KOPT-K1 (cell line): Measurements from ENCODE around the gene GPR132.
"Not testable (repeated sequence)": the region's sequence is repeated elsewhere in the genome, so short reads cannot be mapped to it uniquely, and the experiment has no call there.

Experiments
- H3K27ac ChIP-seq: fragments of 200-600 bp; sonication (generic); 2 replicates; pipeline ENCODE4 v1.5.1; 2016; ENCODE audit warnings: antibody characterized with exemption, mild to moderate bottlenecking, low read depth, low read length; ENCODE audit not compliant: poor library complexity, severe bottlenecking
- H3K36me3 ChIP-seq: fragments of 200-600 bp; sonication (generic); 2 replicates; pipeline ENCODE4 v1.5.1; 2017; ENCODE audit warnings: antibody characterized with exemption, mild to moderate bottlenecking, low read length, moderate library complexity; ENCODE audit not compliant: insufficient read depth
- H3K9me3 ChIP-seq: fragments of 200-600 bp; sonication (generic); 2 replicates; pipeline ENCODE4 v1.5.1; 2017; ENCODE audit warnings: antibody characterized with exemption, low read length, mild to moderate bottlenecking; ENCODE audit not compliant: insufficient read depth, poor library complexity, severe bottlenecking

GPR132 gene

DNA sequence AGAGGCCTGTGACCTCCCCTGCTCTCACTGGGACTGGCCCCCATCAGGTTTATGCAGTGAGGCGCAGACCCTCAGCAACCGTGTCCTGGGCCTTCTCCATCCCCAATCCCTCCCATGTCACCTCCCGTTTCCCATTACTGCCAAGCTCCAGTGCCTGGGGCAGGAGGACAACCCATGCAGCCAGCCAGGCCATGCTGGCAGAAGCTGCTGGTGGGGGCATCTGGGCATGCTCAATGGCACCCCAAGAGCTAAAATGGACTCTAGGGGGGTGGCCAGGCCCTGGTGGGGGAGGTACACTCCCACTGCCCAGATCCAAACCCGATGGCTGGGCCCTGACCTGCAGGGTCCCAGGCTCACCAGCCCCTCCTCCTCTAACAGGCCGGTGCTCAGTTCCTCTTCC lies 20.5 kb upstream of the GPR132 start:
- Histone ChIP-seq H3K27ac (no peak overlapping the region), H3K9me3 (no peaks in the 10 kb centered on the region), H3K36me3 (no peaks in the 10 kb centered on the region)

DNA sequence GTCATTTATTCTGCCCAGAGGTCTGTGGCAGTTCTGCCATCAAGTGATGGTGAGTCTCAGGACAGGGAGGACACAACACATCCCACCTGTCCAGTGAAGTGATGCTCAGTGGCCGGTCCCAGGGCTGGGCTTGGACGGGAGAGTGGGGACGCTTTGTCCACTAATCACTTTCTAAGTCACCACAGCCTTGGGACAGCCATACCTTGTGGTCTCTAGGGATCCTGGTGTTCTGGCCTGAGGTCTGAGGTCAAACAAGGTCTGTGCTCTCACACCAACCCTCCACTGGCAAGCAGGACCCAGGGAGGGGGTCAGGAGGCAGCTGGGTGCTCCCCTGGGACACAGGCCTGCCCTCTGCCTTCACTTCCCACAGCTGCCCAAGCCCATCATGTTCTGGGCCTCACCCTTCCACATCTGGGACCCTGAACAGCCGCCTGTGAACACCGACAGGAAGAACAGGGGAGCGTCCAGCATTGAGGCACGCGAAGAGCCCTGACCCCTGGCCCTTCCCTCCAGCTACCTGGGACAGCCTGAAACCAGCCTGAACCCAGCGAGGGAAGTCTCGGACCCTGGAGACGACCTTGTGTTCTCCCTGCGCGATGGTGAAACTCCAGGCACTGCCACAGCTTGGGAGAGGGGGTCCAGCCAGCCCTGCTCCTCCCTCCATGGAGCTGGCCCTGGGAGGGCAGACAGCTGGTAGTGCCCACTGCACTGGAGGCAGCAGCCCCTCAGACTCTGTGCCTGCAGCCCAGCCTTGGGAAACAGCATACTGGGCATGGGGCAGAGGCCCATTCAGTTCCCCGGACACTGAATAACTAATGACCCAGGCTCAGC lies 19.7 kb upstream of the GPR132 start:
- Histone ChIP-seq H3K36me3 (no peaks in the 10 kb centered on the region), H3K9me3 (no peaks in the 10 kb centered on the region), H3K27ac (no peak overlapping the region)

- no peaks in the 10 kb centered on the region for H3K9me3 ChIP-seq
- no peak overlapping the region for H3K27ac ChIP-seq
- no peaks in the 10 kb centered on the region for H3K36me3 ChIP-seq
Observed at GRCh38 chr14:105083926-105084685, 18.9 kb upstream of the GPR132 start.

DNA sequence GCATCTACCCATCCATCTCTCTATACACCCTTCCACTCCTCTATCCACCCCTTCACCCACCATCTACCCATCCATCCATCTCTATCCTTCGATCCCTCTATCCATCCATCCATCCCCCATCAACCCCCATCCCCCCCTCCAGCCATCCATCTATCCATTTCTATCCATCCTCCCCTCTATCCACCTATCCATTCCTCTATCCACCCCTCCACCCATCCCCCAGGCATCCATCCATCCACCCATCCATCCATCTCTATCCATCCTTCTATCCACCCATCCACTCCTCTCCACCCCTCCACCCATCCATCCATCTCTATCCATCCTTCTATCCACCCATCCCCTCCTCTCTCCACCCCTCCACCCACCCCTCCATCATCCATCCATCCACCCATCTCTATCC lies 17.5 kb upstream of the GPR132 start:
- Histone ChIP-seq H3K27ac (no peak overlapping the region), H3K36me3 (no peaks in the 10 kb centered on the region), H3K9me3 (no peaks in the 10 kb centered on the region)

- not testable (repeated sequence) for H3K27ac ChIP-seq, H3K9me3 ChIP-seq, H3K36me3 ChIP-seq
Observed at GRCh38 chr14:105081473-105081872, 16.2 kb upstream of the GPR132 start.

GRCh38 chr14:105080161-105080560 lies 14.9 kb upstream of the GPR132 start:
- no peaks in the 10 kb centered on the region for H3K9me3 ChIP-seq
- no peak overlapping the region for H3K27ac ChIP-seq
- H3K36me3 ChIP-seq: no peaks in the 10 kb centered on the region

DNA sequence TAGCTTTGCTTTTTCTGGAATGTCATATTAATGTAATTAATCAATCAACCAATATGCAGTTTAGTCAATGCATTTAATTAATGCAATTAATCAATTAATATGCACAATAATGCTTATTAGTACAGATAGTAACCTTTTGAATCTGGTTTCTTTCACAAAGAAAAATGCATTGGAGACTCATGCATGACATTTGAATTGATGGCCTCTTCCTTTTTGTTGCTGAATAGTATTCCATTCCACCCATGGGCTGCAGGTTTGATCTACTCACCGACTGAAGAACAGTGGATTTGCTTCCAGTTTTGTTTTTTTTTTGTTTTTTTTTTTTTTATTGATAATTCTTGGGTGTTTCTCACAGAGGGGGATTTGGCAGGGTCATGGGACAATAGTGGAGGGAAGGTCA lies 13.1 kb upstream of the GPR132 start:
- Histone ChIP-seq H3K27ac (no peak overlapping the region), H3K36me3 (no peaks in the 10 kb centered on the region)

DNA sequence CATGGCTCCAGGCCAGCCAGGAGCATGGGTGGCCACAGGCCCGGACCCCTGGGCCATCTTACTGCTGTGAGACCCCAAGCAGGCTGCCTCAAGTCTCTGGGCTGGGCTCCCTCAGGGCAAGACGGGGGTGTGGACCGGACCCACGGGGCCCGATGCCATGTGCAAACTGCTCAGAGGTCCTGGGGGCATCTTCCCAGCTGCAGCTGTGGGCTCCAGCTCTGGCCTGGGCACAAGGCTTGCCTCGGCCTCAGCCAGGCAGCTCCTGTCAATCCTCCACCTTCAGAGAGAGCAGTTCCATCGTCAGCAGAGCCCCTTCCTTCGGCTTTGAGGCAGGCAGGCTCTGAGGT lies 12.4 kb upstream of the GPR132 start:
- no peak overlapping the region for H3K27ac ChIP-seq
- no peaks in the 10 kb centered on the region for H3K36me3 ChIP-seq
- no peaks in the 10 kb centered on the region for H3K9me3 ChIP-seq

More for the DNA sequence above, 13.1 kb upstream of the GPR132 start:
- H3K9me3 ChIP-seq: no peaks in the 10 kb centered on the region

- H3K36me3 ChIP-seq: no peaks in the 10 kb centered on the region
- no peak overlapping the region for H3K27ac ChIP-seq
- no peaks in the 10 kb centered on the region for H3K9me3 ChIP-seq
Observed at GRCh38 chr14:105076805-105077648, 11.8 kb upstream of the GPR132 start.

DNA sequence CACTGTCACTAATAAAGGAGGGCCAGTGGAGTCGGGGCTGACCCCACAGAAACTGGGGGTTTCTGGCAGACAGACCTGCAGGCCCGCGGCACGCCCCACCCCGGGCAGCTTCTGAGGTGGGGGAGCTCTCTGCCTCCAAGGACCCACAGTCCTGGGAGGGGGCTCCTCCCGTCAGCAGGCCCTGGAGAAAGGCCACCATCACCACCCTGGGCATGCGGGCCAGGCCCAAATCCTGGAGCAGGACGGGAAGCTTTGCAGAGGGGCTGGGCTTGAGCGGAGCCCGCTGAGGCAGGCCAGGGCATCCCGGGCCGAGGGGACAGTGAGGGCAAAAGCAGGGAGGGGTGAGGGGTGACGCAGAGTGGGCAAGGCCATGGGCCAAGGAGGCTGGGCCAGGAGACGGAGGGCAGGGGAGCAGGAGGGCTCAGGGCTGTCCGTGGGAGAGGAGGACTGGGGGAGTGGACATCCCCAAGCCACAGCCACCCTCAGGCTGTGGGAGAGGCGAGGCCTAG lies 11.1 kb upstream of the GPR132 start:
- no peak overlapping the region for H3K27ac ChIP-seq
- H3K36me3 ChIP-seq: no peaks in the 10 kb centered on the region

GRCh38 chr14:105075379-105076295 lies 10.4 kb upstream of the GPR132 start:
- H3K9me3 ChIP-seq: no peaks in the 10 kb centered on the region
- no peak overlapping the region for H3K27ac ChIP-seq
- H3K36me3 ChIP-seq: no peaks in the 10 kb centered on the region

More for the DNA sequence above, 11.1 kb upstream of the GPR132 start:
- H3K9me3 ChIP-seq: no peaks in the 10 kb centered on the region

DNA sequence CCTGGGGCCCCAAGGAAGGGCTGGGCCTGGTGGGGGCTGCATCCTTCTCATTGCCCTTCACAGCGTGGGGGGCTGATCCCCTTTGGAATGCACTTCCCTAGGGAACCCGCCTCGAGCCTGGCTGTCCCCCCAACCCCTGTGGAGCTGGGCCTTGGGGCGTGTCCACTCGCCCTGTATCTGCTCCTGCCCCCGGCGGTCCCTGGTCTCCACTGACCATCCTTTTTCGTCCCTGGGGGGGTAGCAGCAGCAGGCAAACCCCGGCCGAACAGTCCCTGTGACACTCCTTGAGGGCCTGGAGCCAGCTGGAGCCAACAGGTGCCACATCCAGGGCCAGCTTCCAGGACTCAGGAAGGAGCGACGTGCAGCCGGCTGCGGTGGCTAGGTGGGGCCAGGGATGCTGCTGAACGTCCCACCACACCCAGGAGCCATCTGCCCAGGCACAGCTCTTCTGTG lies 9.4 kb upstream of the GPR132 start:
- Histone ChIP-seq H3K27ac (no peak overlapping the region), H3K9me3 (no peaks in the 10 kb centered on the region), H3K36me3 (no peaks in the 10 kb centered on the region)

DNA sequence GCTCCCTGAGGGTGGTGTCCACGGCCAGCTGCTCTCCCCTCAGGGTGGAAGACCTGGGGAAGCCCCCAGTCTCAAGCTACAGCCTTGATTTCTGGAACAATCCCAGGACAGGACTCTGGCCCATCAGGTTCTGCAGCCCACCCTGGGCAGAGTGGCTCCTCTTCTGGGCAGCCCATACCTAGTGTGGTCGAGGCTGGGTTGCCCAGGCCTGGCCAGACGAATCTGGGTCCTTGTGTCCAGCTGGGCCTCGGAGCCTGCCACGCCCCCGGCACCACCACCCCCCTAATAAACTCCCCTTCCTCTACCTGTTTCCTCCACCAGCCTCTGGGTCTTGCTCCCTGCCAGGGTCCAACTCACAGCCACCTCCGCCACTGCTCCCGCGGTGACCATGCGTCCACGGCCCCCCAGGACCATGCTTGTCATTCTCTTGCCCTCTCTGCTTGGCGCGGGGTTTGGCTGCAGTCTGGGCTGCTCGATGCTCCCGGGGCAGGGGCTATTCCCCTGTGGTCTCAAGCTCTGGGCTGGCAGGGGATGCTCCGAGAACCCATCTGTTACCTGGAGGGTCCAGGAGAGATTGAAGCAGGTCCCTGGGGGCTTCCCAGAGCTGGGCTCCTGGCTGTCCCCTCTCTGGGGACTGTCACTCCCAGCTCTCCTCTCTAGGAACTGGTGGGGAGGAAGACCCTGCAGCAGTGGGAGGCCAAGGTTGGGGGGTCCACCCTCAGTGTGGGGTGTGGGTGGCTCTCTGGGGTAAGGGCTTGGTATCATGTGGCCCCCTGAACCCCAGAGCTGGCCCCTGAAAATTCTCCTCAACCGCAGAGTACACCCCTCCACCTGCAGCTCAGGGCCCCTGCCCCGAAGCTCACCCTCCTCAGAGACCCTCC lies 8.7 kb upstream of the GPR132 start:
- no peaks in the 10 kb centered on the region for H3K9me3 ChIP-seq
- no peak overlapping the region for H3K27ac ChIP-seq
- no peaks in the 10 kb centered on the region for H3K36me3 ChIP-seq
